ENCODE measurements around the gene UBQLN4.

DNA sequence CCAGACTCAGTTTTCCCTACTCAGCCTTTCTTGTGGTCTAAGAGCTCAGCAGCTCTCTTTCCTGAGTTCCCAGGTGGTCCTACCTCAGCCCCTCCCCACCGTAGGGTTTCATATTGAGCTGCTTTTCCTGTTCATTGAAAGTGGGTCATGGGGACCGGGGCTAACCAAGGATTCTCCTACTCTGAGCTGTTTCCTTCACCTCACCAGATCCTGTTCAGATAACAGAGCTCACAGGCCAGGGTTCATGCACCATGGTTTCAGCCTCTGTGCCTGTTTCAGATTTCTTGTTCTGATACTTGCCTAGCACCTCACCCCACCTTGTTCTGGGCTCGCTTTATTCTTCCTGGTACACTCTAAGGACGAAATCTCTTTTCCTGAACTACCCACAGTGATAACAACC lies 8.5 kb downstream of the UBQLN4 start:
- TF ChIP-seq CTCF (conservative IDR thresholded peaks at IDR 0.05; ENCODE audit: low read depth, low read length) (no peak), EZH2 (IDR thresholded peaks at IDR 0.05; ENCODE audit: borderline replicate concordance, low read depth, low read length, poor library complexity, severe bottlenecking) (no peak)

All from A673 (cell line).